ENCODE results near the gene NUMBL. TPM values are rescaled to one million over a fixed set of nuclear protein-coding genes. Genes with fewer than 3 reads are reported as not detected.

The NUMBL gene
- total and polyA plus RNA-seq, 5 donors from 2014 or later: 0.17 to 10.4 (median 0.60) TPM

DNA sequence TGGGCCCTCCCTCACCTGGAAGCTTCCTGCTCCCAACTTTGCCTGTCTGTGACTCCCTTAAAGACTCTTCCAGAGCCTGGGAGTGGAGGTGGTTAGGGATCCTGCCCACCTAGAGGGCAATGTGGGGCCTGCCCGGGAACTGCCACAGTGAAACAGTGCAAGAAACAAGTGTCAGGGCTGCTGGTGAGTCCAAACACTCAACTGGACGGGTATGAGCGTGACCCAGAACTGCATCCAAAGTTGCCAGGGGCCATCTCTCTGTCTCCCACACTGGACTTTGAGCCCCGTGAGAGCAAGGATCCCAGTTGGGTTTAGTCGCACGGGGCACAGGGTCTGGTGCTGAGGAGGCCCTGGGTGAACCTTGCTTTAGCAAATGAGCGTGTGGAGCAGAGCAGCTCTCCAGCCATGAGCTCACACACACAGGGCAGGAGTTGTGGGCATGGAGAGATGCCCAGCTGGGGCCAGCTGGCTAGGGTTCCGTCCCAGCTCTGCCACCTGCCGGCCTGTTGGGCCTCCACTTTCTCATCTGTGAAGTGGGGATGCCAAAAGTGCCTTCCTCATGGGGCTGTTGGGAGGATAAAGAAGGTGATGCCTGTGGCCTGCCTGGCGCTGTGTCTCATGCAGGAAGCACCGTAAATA, 2.8 kb upstream of the NUMBL start:
- Histone ChIP-seq H3K36me3 (ENCODE audit: control insufficient read depth, insufficient read depth, low read length) (peaks cover 11% of the 10 kb centered on the region), H3K27me3 (ENCODE audit: control insufficient read depth, insufficient read depth, low read length) (no peaks in the 10 kb centered on the region), H3K9me3 (ENCODE audit: control insufficient read depth in 2 of 2, low read length in 2 of 2) (no peaks in the 10 kb centered on the region), H3K4me3 (ENCODE audit: low read depth, low read length) (no peak overlapping the region), H3K27ac (ENCODE audit: insufficient read depth, low read length, poor library complexity, severe bottlenecking) (no peak overlapping the region), H3K4me1 (ENCODE audit: control insufficient read depth, insufficient read depth, low read length, poor library complexity, severe bottlenecking) (peaks cover 12% of the 10 kb centered on the region)
- Mint-ChIP-seq H3K27me3 (no peaks in the 10 kb centered on the region), H3K36me3 (peaks cover 3% of the 10 kb centered on the region), H3K27ac (no peak overlapping the region), H3K9me3 (no peaks in the 10 kb centered on the region), H3K4me3 (no peak overlapping the region), H3K4me1 (peaks cover 0 to 5% (median 3%) of the 10 kb centered on the region in 4 donors)
- ATAC-seq (ENCODE audit: low read depth in 2 of 2) (no peak), DNase-seq (no peak)

DNA sequence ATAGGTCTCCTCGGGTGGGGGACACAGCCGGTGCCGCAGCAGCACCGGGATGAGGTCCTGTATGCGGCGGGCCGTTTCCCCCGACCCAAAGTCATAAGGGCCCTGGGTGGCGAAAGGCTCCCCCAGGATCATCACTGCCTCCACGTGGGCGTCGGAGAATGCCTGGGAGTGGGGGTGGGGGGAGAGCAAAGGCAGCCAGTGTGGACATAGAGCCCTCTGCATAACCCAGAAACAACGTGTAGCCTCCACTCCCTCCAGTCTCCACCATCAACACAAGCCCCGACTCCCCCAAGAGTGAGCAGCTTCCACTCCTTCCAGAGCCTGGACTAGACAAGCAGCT, 1.7 kb upstream of the NUMBL start:
- H3K4me1 Mint-ChIP-seq: peaks cover 0 to 5% (median 3%) of the 10 kb centered on the region in 4 donors
- Histone ChIP-seq H3K36me3 (ENCODE audit: control insufficient read depth, insufficient read depth, low read length) (peaks cover 11% of the 10 kb centered on the region), H3K4me3 (ENCODE audit: low read depth, low read length) (no peak overlapping the region), H3K27me3 (ENCODE audit: control insufficient read depth, insufficient read depth, low read length) (no peaks in the 10 kb centered on the region), H3K27ac (ENCODE audit: insufficient read depth, low read length, poor library complexity, severe bottlenecking) (no peak overlapping the region), H3K4me1 (ENCODE audit: control insufficient read depth, insufficient read depth, low read length, poor library complexity, severe bottlenecking) (peaks cover 12% of the 10 kb centered on the region), H3K9me3 (ENCODE audit: control insufficient read depth in 2 of 2, low read length in 2 of 2) (no peaks in the 10 kb centered on the region)
- peaks cover 3% of the 10 kb centered on the region for H3K36me3 Mint-ChIP-seq
- DNase-seq (no peak), ATAC-seq (ENCODE audit: low read depth in 2 of 2) (no peak)
- H3K9me3 Mint-ChIP-seq: no peaks in the 10 kb centered on the region
- peak overlapping the region in 2 of 4 donors; percentile 26 to 56 for H3K4me3 Mint-ChIP-seq
- no peak overlapping the region for H3K27ac Mint-ChIP-seq
- no peaks in the 10 kb centered on the region for H3K27me3 Mint-ChIP-seq

DNA sequence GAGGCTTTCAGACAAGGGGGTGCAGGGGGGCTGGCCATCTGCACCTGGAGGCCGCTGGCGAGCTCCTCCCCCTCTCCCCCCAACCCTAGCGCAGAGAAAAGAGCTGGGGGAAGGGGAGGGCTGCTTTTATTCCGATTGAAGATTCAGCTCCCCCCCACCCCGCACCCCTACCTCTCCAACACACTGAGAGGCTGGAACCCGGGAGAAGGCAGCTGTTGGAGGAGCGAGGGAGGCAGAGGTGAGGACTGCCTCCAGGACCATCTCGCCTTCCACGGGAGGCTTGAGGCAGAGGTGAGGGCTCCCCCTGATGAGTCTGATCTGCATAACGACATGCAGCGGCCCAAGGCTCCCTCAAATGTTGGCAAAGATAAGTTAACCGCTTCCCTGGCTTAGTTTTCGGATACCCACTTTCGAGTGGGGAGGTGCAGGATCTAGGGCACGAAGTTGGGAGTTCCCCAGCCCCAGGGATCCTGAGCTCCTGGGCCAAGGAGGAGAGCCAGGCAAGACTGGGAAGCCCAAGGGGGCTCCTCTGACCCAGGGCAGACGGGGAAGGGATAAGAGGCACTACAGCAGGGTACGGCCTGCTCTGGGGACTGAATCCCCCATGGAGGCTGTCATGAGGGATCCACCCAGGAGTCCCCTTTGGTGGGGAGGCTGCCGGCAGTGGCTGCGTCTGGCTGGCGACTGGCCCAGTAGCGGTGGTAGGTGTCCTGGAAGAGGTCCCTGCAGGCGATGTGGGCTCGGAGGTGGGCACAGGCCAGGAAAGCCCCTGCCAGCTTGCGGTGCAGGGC, 1.2 kb upstream of the NUMBL start:
- H3K4me3 ChIP-seq (ENCODE audit: low read depth, low read length): no peak overlapping the region
- H3K27ac Mint-ChIP-seq: no peak overlapping the region
- H3K9me3 Mint-ChIP-seq: no peaks in the 10 kb centered on the region
- no peaks in the 10 kb centered on the region for H3K27me3 Mint-ChIP-seq
- peaks cover 12% of the 10 kb centered on the region for H3K4me1 ChIP-seq (ENCODE audit: control insufficient read depth, insufficient read depth, low read length, poor library complexity, severe bottlenecking)
- no peaks in the 10 kb centered on the region for H3K27me3 ChIP-seq (ENCODE audit: control insufficient read depth, insufficient read depth, low read length)
- H3K36me3 Mint-ChIP-seq: peaks cover 1% of the 10 kb centered on the region
- H3K9me3 ChIP-seq (ENCODE audit: control insufficient read depth in 2 of 2, low read length in 2 of 2): no peaks in the 10 kb centered on the region
- H3K27ac ChIP-seq (ENCODE audit: insufficient read depth, low read length, poor library complexity, severe bottlenecking): peak overlapping the region; percentile 44
- H3K4me1 Mint-ChIP-seq: peaks cover 0 to 5% (median 3%) of the 10 kb centered on the region in 4 donors
- ATAC-seq (ENCODE audit: low read depth in 2 of 2): no peak
- no peak for DNase-seq
- peaks cover 11% of the 10 kb centered on the region for H3K36me3 ChIP-seq (ENCODE audit: control insufficient read depth, insufficient read depth, low read length)
- H3K4me3 Mint-ChIP-seq: peak overlapping the region in 3 of 4 donors; percentile 29 to 89 (median 41)

DNA sequence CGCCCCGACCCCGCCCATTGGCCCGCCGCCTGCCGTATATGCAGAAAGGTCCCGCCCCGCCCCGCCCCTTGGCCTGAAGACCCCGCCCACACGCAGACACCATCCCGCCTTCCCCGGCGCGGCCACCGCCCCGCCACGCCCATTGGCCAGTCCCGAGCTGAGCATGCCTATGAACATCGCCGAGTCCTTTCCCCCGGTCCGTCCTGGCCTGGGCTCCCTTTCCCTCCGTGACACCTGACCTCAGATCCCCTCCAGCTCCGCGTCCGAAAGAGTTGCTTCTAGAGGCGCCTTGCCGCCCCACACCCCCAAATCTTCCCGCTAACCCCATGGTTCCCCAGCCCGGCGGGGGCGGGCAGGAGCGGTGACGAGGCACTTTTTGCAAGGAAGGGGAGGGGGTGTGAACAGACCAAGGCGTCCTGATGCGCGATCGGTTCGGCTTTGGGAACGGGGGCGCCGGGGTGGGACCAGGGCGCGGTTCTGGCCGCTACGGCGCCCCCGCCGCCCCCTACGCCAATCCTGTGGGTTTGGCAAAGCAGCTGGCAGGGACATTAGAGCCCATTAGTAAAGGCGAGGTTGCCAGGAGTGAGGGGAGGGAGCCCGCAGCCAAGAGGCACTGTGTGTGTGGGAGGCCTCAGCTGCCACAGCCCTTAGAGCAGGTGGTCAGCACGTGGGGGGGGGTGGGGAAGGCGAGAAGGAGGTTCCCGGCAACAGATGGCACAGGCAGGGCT, 406 bp upstream of the NUMBL start:
- H3K36me3 Mint-ChIP-seq: peaks cover 5% of the 10 kb centered on the region
- H3K4me3 Mint-ChIP-seq: peak overlapping the region; percentile 89 to 93 (median 91)
- H3K9me3 Mint-ChIP-seq: no peaks in the 10 kb centered on the region
- peak overlapping the region; percentile 65 to 96 (median 92) for H3K27ac Mint-ChIP-seq
- DNase-seq (peak; percentile 77 to 91 (median 85)), ATAC-seq (ENCODE audit: low read depth in 2 of 2) (peak; percentile 85 to 87)
- H3K27me3 Mint-ChIP-seq: no peaks in the 10 kb centered on the region
- H3K4me1 ChIP-seq (ENCODE audit: control insufficient read depth, insufficient read depth, low read length, poor library complexity, severe bottlenecking): peaks cover 12% of the 10 kb centered on the region
- H3K36me3 ChIP-seq (ENCODE audit: control insufficient read depth, insufficient read depth, low read length): peaks cover 11% of the 10 kb centered on the region
- H3K27me3 ChIP-seq (ENCODE audit: control insufficient read depth, insufficient read depth, low read length): no peaks in the 10 kb centered on the region
- H3K4me3 ChIP-seq (ENCODE audit: low read depth, low read length): no peak overlapping the region
- no peaks in the 10 kb centered on the region for H3K9me3 ChIP-seq (ENCODE audit: control insufficient read depth in 2 of 2, low read length in 2 of 2)
- H3K27ac ChIP-seq (ENCODE audit: insufficient read depth, low read length, poor library complexity, severe bottlenecking): peak overlapping the region; percentile 44
- peaks cover 0 to 5% (median 3%) of the 10 kb centered on the region in 4 donors for H3K4me1 Mint-ChIP-seq

DNA sequence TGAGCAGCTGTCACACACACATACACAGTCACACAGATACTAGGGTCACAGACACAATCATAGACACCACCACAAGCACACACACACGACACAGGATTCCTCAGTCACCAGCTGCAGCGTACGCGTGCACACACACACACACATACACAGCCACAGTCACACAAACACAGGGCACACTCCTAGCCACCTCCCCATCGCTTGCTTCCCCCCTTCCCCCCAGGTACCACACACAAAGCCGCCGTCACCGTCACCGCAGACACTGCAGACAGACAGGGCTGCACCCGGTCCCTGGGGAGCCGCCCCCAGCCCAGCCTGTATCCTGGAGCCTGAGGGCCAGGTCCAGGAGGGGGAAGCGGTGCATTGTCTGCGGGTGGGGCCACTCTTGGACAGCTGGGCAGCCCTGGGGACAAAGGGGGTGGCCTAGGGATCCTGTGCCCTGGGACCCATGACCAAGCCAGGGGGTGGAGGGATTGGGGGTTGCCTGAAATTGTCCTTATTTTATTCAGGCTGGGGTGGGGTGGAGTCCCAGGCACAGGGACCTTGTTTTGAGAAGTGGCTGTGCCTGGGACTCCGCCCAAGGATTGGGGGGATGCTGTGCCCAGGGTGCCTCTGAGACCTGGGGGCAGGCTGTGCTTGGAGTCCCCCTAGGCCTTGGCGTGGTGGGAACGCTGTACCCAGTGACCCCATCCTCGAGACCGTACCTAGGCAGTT, 957 bp downstream of the NUMBL start:
- H3K9me3 Mint-ChIP-seq: no peaks in the 10 kb centered on the region
- H3K27ac Mint-ChIP-seq: no peak overlapping the region
- Histone ChIP-seq H3K36me3 (ENCODE audit: control insufficient read depth, insufficient read depth, low read length) (peaks cover 2% of the 10 kb centered on the region), H3K4me1 (ENCODE audit: control insufficient read depth, insufficient read depth, low read length, poor library complexity, severe bottlenecking) (peaks cover 12% of the 10 kb centered on the region), H3K27ac (ENCODE audit: insufficient read depth, low read length, poor library complexity, severe bottlenecking) (no peak overlapping the region), H3K27me3 (ENCODE audit: control insufficient read depth, insufficient read depth, low read length) (no peaks in the 10 kb centered on the region), H3K9me3 (ENCODE audit: control insufficient read depth in 2 of 2, low read length in 2 of 2) (no peaks in the 10 kb centered on the region), H3K4me3 (ENCODE audit: low read depth, low read length) (no peak overlapping the region)
- peaks cover 0 to 5% (median 3%) of the 10 kb centered on the region in 4 donors for H3K4me1 Mint-ChIP-seq
- ATAC-seq (ENCODE audit: low read depth in 2 of 2): no peak
- peaks cover 15% of the 10 kb centered on the region for H3K36me3 Mint-ChIP-seq
- peak overlapping the region in 2 of 4 donors; percentile 39 to 63 for H3K4me3 Mint-ChIP-seq
- no peaks in the 10 kb centered on the region for H3K27me3 Mint-ChIP-seq
- no peak for DNase-seq

DNA sequence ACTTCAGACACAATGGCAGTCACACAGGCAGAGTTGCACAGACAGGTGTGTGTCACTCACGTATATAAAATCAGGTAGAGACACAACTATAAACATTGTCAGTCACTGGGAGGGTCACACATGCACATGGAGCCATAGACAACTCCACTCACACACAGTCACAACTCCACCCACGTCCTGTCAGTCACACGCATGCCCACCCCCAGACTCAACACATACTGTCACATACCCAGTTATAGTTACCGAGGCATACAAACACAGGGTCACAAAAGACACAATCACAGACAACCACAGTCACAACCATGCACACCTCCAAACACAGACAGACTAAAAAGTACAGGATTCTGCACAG, 1.5 kb downstream of the NUMBL start:
- Mint-ChIP-seq H3K9me3 (no peaks in the 10 kb centered on the region), H3K27ac (no peak overlapping the region), H3K36me3 (peaks cover 18% of the 10 kb centered on the region), H3K4me1 (peaks cover 0 to 5% (median 3%) of the 10 kb centered on the region in 4 donors), H3K4me3 (no peak overlapping the region), H3K27me3 (no peaks in the 10 kb centered on the region)
- DNase-seq (no peak), ATAC-seq (ENCODE audit: low read depth in 2 of 2) (no peak)
- Histone ChIP-seq H3K4me3 (ENCODE audit: low read depth, low read length) (no peak overlapping the region), H3K9me3 (ENCODE audit: control insufficient read depth in 2 of 2, low read length in 2 of 2) (no peaks in the 10 kb centered on the region), H3K36me3 (ENCODE audit: control insufficient read depth, insufficient read depth, low read length) (no peaks in the 10 kb centered on the region), H3K4me1 (ENCODE audit: control insufficient read depth, insufficient read depth, low read length, poor library complexity, severe bottlenecking) (peaks cover 12% of the 10 kb centered on the region), H3K27me3 (ENCODE audit: control insufficient read depth, insufficient read depth, low read length) (no peaks in the 10 kb centered on the region), H3K27ac (ENCODE audit: insufficient read depth, low read length, poor library complexity, severe bottlenecking) (no peak overlapping the region)

DNA sequence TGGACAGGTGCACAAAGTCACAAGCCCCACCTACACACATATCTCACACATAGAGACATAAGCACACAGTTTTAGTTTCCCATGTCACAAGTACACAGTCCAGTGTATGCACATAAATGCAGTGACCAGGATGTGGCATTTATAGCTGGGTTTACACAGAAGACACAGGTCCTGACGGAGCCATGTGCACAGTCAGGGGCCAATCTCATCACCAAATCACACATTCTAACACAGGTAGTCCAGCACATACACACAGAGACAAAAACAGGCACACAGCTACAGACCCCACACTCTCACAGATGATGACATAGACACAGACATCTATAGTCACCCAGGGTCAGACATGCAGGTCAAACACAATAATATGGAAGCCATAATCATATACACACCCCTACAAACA, 2.1 kb downstream of the NUMBL start:
- DNase-seq (no peak), ATAC-seq (ENCODE audit: low read depth in 2 of 2) (no peak)
- Mint-ChIP-seq H3K27me3 (no peaks in the 10 kb centered on the region), H3K9me3 (no peaks in the 10 kb centered on the region), H3K4me3 (no peak overlapping the region), H3K36me3 (peaks cover 18% of the 10 kb centered on the region), H3K27ac (no peak overlapping the region), H3K4me1 (peaks cover 0 to 5% (median 3%) of the 10 kb centered on the region in 4 donors)
- H3K9me3 ChIP-seq (ENCODE audit: control insufficient read depth in 2 of 2, low read length in 2 of 2): no peaks in the 10 kb centered on the region
- no peaks in the 10 kb centered on the region for H3K36me3 ChIP-seq (ENCODE audit: control insufficient read depth, insufficient read depth, low read length)
- no peak overlapping the region for H3K4me3 ChIP-seq (ENCODE audit: low read depth, low read length)
- H3K27ac ChIP-seq (ENCODE audit: insufficient read depth, low read length, poor library complexity, severe bottlenecking): no peak overlapping the region
- H3K27me3 ChIP-seq (ENCODE audit: control insufficient read depth, insufficient read depth, low read length): no peaks in the 10 kb centered on the region
- H3K4me1 ChIP-seq (ENCODE audit: control insufficient read depth, insufficient read depth, low read length, poor library complexity, severe bottlenecking): peaks cover 12% of the 10 kb centered on the region

Measured in CD4-positive, CD25-positive, alpha-beta regulatory T cell (primary cell).